ENCODE data around the gene ZFP3.
"Not testable (repeated sequence)": the region's sequence is repeated elsewhere in the genome, so short reads cannot be mapped to it uniquely, and the experiment has no call there.

Gene ZFP3

DNA sequence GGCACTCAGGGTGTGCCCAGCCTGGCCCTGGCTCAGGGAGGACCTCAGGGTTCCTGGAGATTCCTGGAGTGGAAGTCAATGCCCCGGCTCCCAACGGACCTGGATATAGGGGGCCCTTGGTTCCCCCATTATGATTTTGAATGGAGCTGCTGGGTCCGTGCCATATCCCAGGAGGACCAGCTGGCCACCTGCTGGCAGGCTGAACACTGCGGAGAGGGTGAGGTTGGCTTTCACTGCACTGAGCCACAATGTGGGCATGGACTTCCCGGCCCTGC lies 61.1 kb downstream of the ZFP3 start:
- no peak for DNase-seq

DNA sequence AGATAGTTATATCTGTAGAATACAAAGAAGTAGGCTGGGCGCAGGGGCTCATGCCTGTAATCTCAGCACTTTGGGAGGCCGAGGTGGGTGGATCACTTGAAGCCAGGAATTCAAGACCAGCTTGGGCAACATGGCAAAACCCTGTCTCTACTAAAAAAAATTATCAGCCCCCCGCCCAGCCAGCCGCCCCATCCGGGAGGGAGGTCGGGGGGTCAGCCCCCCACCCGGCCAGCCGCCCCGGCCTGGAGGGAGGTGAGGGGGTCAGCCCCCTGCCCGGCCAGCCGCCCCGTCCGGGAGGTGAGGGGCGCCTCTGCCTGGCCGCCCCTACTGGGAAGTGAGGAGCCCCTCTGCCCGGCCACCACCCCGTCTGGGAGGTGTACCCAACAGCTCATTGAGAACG lies 64.6 kb downstream of the ZFP3 start:
- DNase-seq, result not testable (repeated sequence)

Measured in NCI-H1417 treated with DMSO at 0.1 percent for 48 hours (cell line).